Tibial nerve (tissue), 4 donors: ENCODE results near the gene ACTR1A. TPM values are rescaled to one million over a fixed set of nuclear protein-coding genes. Genes with fewer than 3 reads are reported as not detected.

Experiments used
- DNase-seq, 2 donors: peaks; one replicate each; pipeline ENCODE4 v3.0.0-alpha.2; 2019; ENCODE audit warnings: low spot score in 2 of 2
- H3K27ac ChIP-seq, 4 donors: fragments of 200-600 bp; sonication (generic) in 3 of 4; one replicate each; pipeline ENCODE4 v1.5.1; 2017 to 2019; ENCODE audit warnings: mild to moderate bottlenecking in 1 of 4
- H3K27me3 ChIP-seq, 2 donors: fragments of 200-600 bp; sonication (generic) in 1 of 2; one replicate each; pipeline versions ENCODE4 v1.5.1 to v1.6.0; 2017 to 2019
- H3K36me3 ChIP-seq, 3 donors: fragments of 200-600 bp; sonication (generic); one replicate each; pipeline ENCODE4 v1.5.1; 2018 to 2019
- H3K4me1 ChIP-seq, 4 donors: fragments of 200-600 bp; sonication (generic) in 3 of 4; one replicate each; pipeline ENCODE4 v1.5.1; 2017 to 2019
- H3K4me3 ChIP-seq, 4 donors: fragments of 200-600 bp; sonication (generic) in 3 of 4; one replicate each; pipeline ENCODE4 v1.5.1; 2017 to 2019; ENCODE audit warnings: mild to moderate bottlenecking in 1 of 4, moderate library complexity in 1 of 4
- H3K9me3 ChIP-seq, 4 donors: fragments of 200-600 bp; sonication (generic) in 3 of 4; one replicate each; pipeline ENCODE4 v1.5.1; 2017 to 2019
- CTCF ChIP-seq, 5 experiments: fragments of 200-600 bp in 3 of 5; fragments of 450-650 bp in 2 of 5; sonication (generic) in 3 of 5; IDR thresholded peaks; one replicate each; pipeline ENCODE4 v1.5.1; 2016 to 2019; ENCODE audit warnings: antibody characterized with exemption in 5 of 5, mild to moderate bottlenecking in 3 of 5, moderate library complexity in 2 of 5
- EP300 ChIP-seq, 2 donors: sonication (generic); formaldehyde crosslinking; IDR thresholded peaks; one replicate each; pipeline ENCODE4 v1.6.1; 2017; ENCODE audit warnings: antibody characterized with exemption in 2 of 2, mild to moderate bottlenecking in 1 of 2
- POLR2A ChIP-seq, 2 donors: fragments of 450-650 bp; IDR thresholded peaks; one replicate each; pipeline ENCODE4 v1.6.1; 2017; ENCODE audit warnings: antibody characterized with exemption in 2 of 2, mild to moderate bottlenecking in 2 of 2, moderate library complexity in 2 of 2
- WGBS, 2 donors: methylation state at CpG; one replicate each; pipeline ENCODE4 v1.1.5; 2018; 5-methylcytosine and 5-hydroxymethylcytosine counted together
- total RNA-seq, 4 donors: library from RNA; depleted of rRNA; stranded (reverse); fragments of >200 nt; gene quantifications; one replicate each; pipeline ENCODE4 v1.1.0, GENCODE V29; 2016

ACTR1A gene
- total RNA-seq, 4 donors from 2014 or later, result 85.5 to 114 (median 105) TPM

GRCh38 chr10:102497545-102497944 lies 5.0 kb downstream of the ACTR1A start:
- no peaks in the 10 kb centered on the region for H3K9me3 ChIP-seq
- TF ChIP-seq POLR2A (IDR thresholded peaks at IDR 0.05) (no peak), CTCF (IDR thresholded peaks at IDR 0.05) (no peak), EP300 (IDR thresholded peaks at IDR 0.05) (no peak)
- H3K4me1 ChIP-seq, result peaks cover 0 to 53% (median 8%) of the 10 kb centered on the region in 4 donors
- DNase-seq, result no peak
- 83 to 97% methylated on average over 1 of the region's 1 CpG for WGBS, 2 donors
- H3K27ac ChIP-seq, result no peak overlapping the region
- no peaks in the 10 kb centered on the region for H3K27me3 ChIP-seq
- no peak overlapping the region for H3K4me3 ChIP-seq
- H3K36me3 ChIP-seq, result peaks cover 0 to 15% (median 0%) of the 10 kb centered on the region in 3 donors

- H3K4me3 ChIP-seq, result no peak overlapping the region
These were observed 8.7 kb downstream of the ACTR1A start for GRCh38 chr10:102493771-102494170.

GRCh38 chr10:102492983-102493382 lies 9.5 kb downstream of the ACTR1A start:
- H3K36me3 ChIP-seq, result peaks cover 0 to 49% (median 18%) of the 10 kb centered on the region in 3 donors
- peaks cover 0 to 26% (median 0%) of the 10 kb centered on the region in 4 donors for H3K4me1 ChIP-seq
- TF ChIP-seq POLR2A (IDR thresholded peaks at IDR 0.05), result no peak
- no peak for TF ChIP-seq CTCF (IDR thresholded peaks at IDR 0.05)
- no peak for TF ChIP-seq EP300 (IDR thresholded peaks at IDR 0.05)
- H3K4me3 ChIP-seq, result no peak overlapping the region
- no peaks in the 10 kb centered on the region for H3K9me3 ChIP-seq
- DNase-seq, result no peak
- WGBS, 2 donors, result 33 to 56% methylated on average over 2 of the region's 2 CpGs
- no peak overlapping the region for H3K27ac ChIP-seq
- H3K27me3 ChIP-seq, result no peaks in the 10 kb centered on the region

More at GRCh38 chr10:102493771-102494170, 8.7 kb downstream of the ACTR1A start:
- Histone ChIP-seq H3K36me3 (peaks cover 0 to 41% (median 10%) of the 10 kb centered on the region in 3 donors), H3K27ac (no peak overlapping the region), H3K9me3 (no peaks in the 10 kb centered on the region), H3K27me3 (no peaks in the 10 kb centered on the region), H3K4me1 (peaks cover 0 to 34% (median 0%) of the 10 kb centered on the region in 4 donors)
- WGBS, 2 donors, result 90 to 93% methylated on average over 2 of the region's 2 CpGs
- TF ChIP-seq POLR2A (IDR thresholded peaks at IDR 0.05), result no peak
- DNase-seq, result no peak

GRCh38 chr10:102492344-102492939 lies 10.1 kb downstream of the ACTR1A start:
- H3K36me3 ChIP-seq, result peaks cover 0 to 55% (median 22%) of the 10 kb centered on the region in 3 donors
- H3K9me3 ChIP-seq, result no peaks in the 10 kb centered on the region
- no peak overlapping the region for H3K27ac ChIP-seq
- H3K4me3 ChIP-seq, result no peak overlapping the region
- DNase-seq, result no peak
- H3K27me3 ChIP-seq, result no peaks in the 10 kb centered on the region
- TF ChIP-seq POLR2A (IDR thresholded peaks at IDR 0.05) (no peak), CTCF (IDR thresholded peaks at IDR 0.05) (no peak), EP300 (IDR thresholded peaks at IDR 0.05) (no peak)
- H3K4me1 ChIP-seq, result peaks cover 0 to 25% (median 0%) of the 10 kb centered on the region in 4 donors
- 94 to 96% methylated on average over 7 of the region's 7 CpGs for WGBS, 2 donors

- Histone ChIP-seq H3K9me3 (no peaks in the 10 kb centered on the region), H3K27ac (no peak overlapping the region), H3K27me3 (no peaks in the 10 kb centered on the region), H3K36me3 (peaks cover 2 to 68% (median 31%) of the 10 kb centered on the region in 3 donors), H3K4me1 (peaks cover 0 to 23% (median 0%) of the 10 kb centered on the region in 4 donors), H3K4me3 (no peak overlapping the region)
- no peak for DNase-seq
- no peak for TF ChIP-seq EP300 (IDR thresholded peaks at IDR 0.05)
- TF ChIP-seq POLR2A (IDR thresholded peaks at IDR 0.05), result no peak
- TF ChIP-seq CTCF (IDR thresholded peaks at IDR 0.05), result no peak
- WGBS, 2 donors, result 69 to 85% methylated on average over 4 of the region's 4 CpGs
These were observed 11.4 kb downstream of the ACTR1A start for GRCh38 chr10:102491136-102491535.
